ENCODE results near the gene STUM.

- TF ChIP-seq, protein P1, sequence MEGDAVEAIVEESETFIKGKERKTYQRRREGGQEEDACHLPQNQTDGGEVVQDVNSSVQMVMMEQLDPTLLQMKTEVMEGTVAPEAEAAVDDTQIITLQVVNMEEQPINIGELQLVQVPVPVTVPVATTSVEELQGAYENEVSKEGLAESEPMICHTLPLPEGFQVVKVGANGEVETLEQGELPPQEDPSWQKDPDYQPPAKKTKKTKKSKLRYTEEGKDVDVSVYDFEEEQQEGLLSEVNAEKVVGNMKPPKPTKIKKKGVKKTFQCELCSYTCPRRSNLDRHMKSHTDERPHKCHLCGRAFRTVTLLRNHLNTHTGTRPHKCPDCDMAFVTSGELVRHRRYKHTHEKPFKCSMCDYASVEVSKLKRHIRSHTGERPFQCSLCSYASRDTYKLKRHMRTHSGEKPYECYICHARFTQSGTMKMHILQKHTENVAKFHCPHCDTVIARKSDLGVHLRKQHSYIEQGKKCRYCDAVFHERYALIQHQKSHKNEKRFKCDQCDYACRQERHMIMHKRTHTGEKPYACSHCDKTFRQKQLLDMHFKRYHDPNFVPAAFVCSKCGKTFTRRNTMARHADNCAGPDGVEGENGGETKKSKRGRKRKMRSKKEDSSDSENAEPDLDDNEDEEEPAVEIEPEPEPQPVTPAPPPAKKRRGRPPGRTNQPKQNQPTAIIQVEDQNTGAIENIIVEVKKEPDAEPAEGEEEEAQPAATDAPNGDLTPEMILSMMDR (IDR thresholded peaks at IDR 0.05), result no peak
- TF ChIP-seq POLR2A (IDR thresholded peaks at IDR 0.05), result no peak
Measured at GRCh38 chr1:226588484-226588883, 39.9 kb downstream of the STUM start.
